CD4-positive, alpha-beta T cell (primary cell): ENCODE data around the gene LALBA. TPM values are rescaled to one million over a fixed set of nuclear protein-coding genes. Genes with fewer than 3 reads are reported as not detected.
"Not testable (repeated sequence)": the region's sequence is repeated elsewhere in the genome, so short reads cannot be mapped to it uniquely, and the experiment has no call there.

Experiments used
- ATAC-seq: fragments of 200-7000 bp; cut with Tn5 transposase; one replicate; pipeline ENCODE4 v1.10.0; 2022; ENCODE audit warnings: mild to moderate bottlenecking; ENCODE audit not compliant: poor library complexity
- CTCF ChIA-PET: fragments of 350-600 bp; sonication (Branson Sonifier 250); formaldehyde crosslinking; loops from one replicate; lab custom pipeline; 2021; ENCODE audit warnings: antibody characterized with exemption, inconsistent platforms; lab: Charles Lee
- POLR2A ChIA-PET: fragments of 350-600 bp; sonication (Branson Sonifier 250); formaldehyde crosslinking; loops from one replicate; lab custom pipeline; 2021; ENCODE audit warnings: antibody characterized with exemption, inconsistent platforms; lab: Charles Lee
- DNase-seq, 14 experiments: peaks; one replicate each; pipeline ENCODE4 v3.0.0-alpha.2; 2013 to 2020; ENCODE audit warnings: mixed read lengths in 2 of 14
- H3K27ac ChIP-seq, 2 donors: one replicate each; pipeline versions ENCODE4 v1.5.1 to v1.7.0; 2013; ENCODE audit warnings: low read length in 2 of 2, low read depth in 1 of 2, mild to moderate bottlenecking in 1 of 2
- H3K27me3 ChIP-seq, 2 experiments: 1 replicate in 1 of 2; 2 replicates in 1 of 2; pipeline versions ENCODE4 v1.6.1 to v1.7.0; 2013; ENCODE audit warnings: low read length in 2 of 2, control low read depth in 1 of 2, mild to moderate bottlenecking in 1 of 2, moderate library complexity in 1 of 2; ENCODE audit not compliant: insufficient read depth in 2 of 2, control insufficient read depth in 1 of 2
- H3K36me3 ChIP-seq: one replicate; pipeline ENCODE4 v1.6.1; 2013; ENCODE audit warnings: low read length, control low read depth; ENCODE audit not compliant: insufficient read depth
- H3K4me1 ChIP-seq: one replicate; pipeline ENCODE4 v1.6.1; 2013; ENCODE audit warnings: low read length, control low read depth; ENCODE audit not compliant: insufficient read depth
- H3K4me3 ChIP-seq: one replicate; pipeline ENCODE4 v1.5.1; 2013; ENCODE audit warnings: mild to moderate bottlenecking, low read length, moderate library complexity
- H3K9me3 ChIP-seq, 2 experiments: 1 replicate in 1 of 2; 2 replicates in 1 of 2; pipeline versions ENCODE4 v1.6.1 to v1.7.0; 2013; ENCODE audit warnings: low read length in 2 of 2, mild to moderate bottlenecking in 2 of 2, control low read depth in 1 of 2, moderate library complexity in 1 of 2; ENCODE audit not compliant: control insufficient read depth in 1 of 2, insufficient read depth in 1 of 2
- H3K27ac Mint-ChIP-seq: one replicate; pipeline ENCODE4 v1.8.0; 2020; ENCODE audit warnings: mixed read lengths
- H3K27me3 Mint-ChIP-seq: one replicate; pipeline ENCODE4 v1.8.0; 2021; ENCODE audit warnings: mixed read lengths
- H3K36me3 Mint-ChIP-seq: one replicate; pipeline ENCODE4 v1.8.0; 2021; ENCODE audit warnings: low read depth, mixed read lengths
- H3K4me1 Mint-ChIP-seq: one replicate; pipeline ENCODE4 v1.8.0; 2021; ENCODE audit warnings: low read depth, mixed read lengths
- H3K4me3 Mint-ChIP-seq: one replicate; pipeline ENCODE4 v1.8.0; 2020; ENCODE audit warnings: mild to moderate bottlenecking, mixed read lengths
- H3K9me3 Mint-ChIP-seq: one replicate; pipeline ENCODE4 v1.8.0; 2020; ENCODE audit warnings: mixed read lengths
- CTCF ChIP-seq: fragments of 200-600 bp; IDR thresholded peaks from one replicate; pipeline ENCODE4 v1.8.0; 2022; ENCODE audit warnings: antibody characterized with exemption, mild to moderate bottlenecking
- intact Hi-C, 2 experiments: fragments of 100-400 bp; cut with DNase I in 1 of 2; cut with micrococcal nuclease in 1 of 2; formaldehyde crosslinking; loops; one replicate each; pipeline versions ENCODE4 v1.15.1 to v1.9.0; 2023 to 2025; cut with DNase I, micrococcal nuclease
- total RNA-seq, 174 experiments: library from RNA in 2 of 174; stranded (reverse) in 2 of 174; gene quantifications; one replicate each; pipeline ENCODE4 v1.2.3 and lab custom pipeline; 2021 to 2026

LALBA gene
- total RNA-seq, 2 experiments from 2014 or later: not detected

- no peaks in the 10 kb centered on the region for H3K36me3 ChIP-seq
- peaks cover 0 to 6% of the 10 kb centered on the region in 2 experiments for H3K27me3 ChIP-seq
- no peaks in the 10 kb centered on the region for H3K4me1 ChIP-seq
- ChIA-PET POLR2A (no interaction called here), CTCF (no interaction called here)
- H3K27ac ChIP-seq: no peak overlapping the region
- no peak overlapping the region for H3K4me3 ChIP-seq
- no peaks in the 10 kb centered on the region for H3K9me3 ChIP-seq
- no peaks in the 10 kb centered on the region for H3K4me1 Mint-ChIP-seq
- DNase-seq (no peak), ATAC-seq (no peak)
- no peak overlapping the region for H3K27ac Mint-ChIP-seq
- TF ChIP-seq CTCF: no peak
- intact Hi-C loops: no loop called here
- H3K36me3 Mint-ChIP-seq: no peaks in the 10 kb centered on the region
- H3K27me3 Mint-ChIP-seq: peaks cover 34% of the 10 kb centered on the region
- H3K9me3 Mint-ChIP-seq: no peaks in the 10 kb centered on the region
- no peak overlapping the region for H3K4me3 Mint-ChIP-seq
These were observed 2.1 kb downstream of the LALBA start for GRCh38 chr12:48567731-48568130.

DNA sequence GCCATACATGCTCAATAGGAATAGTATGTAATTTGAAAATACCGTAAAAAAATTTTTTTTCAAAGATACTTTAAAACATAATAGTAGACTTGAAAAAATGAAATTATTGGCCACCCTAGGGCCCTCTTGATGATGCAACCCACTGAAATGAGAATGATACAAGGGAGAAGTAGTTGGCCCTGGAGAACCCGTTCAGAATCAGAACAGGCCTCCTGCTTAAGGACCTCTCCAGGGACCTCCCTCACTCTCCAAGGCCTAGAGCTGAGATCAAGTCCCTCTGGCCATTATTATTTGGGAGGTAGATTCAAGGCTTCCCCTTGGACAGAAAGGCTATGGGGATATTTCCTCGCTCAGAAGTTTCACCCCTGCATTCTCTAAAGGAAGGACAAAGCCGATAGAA, 11.9 kb downstream of the LALBA start:
- CTCF ChIA-PET: interaction anchor here (0.6 kb wide), 1 partner anchor 146 kb away, joined by 3 read pairs; no protein-coding TSS in a partner anchor
- ATAC-seq (no peak), DNase-seq (no peak)

GRCh38 chr12:48556631-48557030, 13.2 kb downstream of the LALBA start:
- POLR2A ChIA-PET: no interaction called here
- Histone ChIP-seq H3K27me3 (no peaks in the 10 kb centered on the region), H3K36me3 (no peaks in the 10 kb centered on the region), H3K27ac (no peak overlapping the region), H3K9me3 (peaks cover 0 to 3% of the 10 kb centered on the region in 2 experiments), H3K4me3 (no peak overlapping the region), H3K4me1 (no peaks in the 10 kb centered on the region)
- peaks cover 44% of the 10 kb centered on the region for H3K27me3 Mint-ChIP-seq
- H3K27ac Mint-ChIP-seq: no peak overlapping the region
- H3K9me3 Mint-ChIP-seq: no peaks in the 10 kb centered on the region
- CTCF ChIA-PET: no interaction called here
- H3K36me3 Mint-ChIP-seq: no peaks in the 10 kb centered on the region
- intact Hi-C loops: no loop called here
- ATAC-seq: no peak
- no peak overlapping the region for H3K4me3 Mint-ChIP-seq
- TF ChIP-seq CTCF: no peak
- DNase-seq: no peak
- H3K4me1 Mint-ChIP-seq: no peaks in the 10 kb centered on the region

More for the DNA sequence above, 11.9 kb downstream of the LALBA start:
- Histone ChIP-seq H3K27me3 (no peaks in the 10 kb centered on the region), H3K27ac (no peak overlapping the region), H3K4me3 (no peak overlapping the region), H3K4me1 (no peaks in the 10 kb centered on the region), H3K36me3 (no peaks in the 10 kb centered on the region), H3K9me3 (no peaks in the 10 kb centered on the region)
- Mint-ChIP-seq H3K27ac (no peak overlapping the region), H3K36me3 (no peaks in the 10 kb centered on the region), H3K4me1 (no peaks in the 10 kb centered on the region), H3K4me3 (no peak overlapping the region), H3K27me3 (peaks cover 39% of the 10 kb centered on the region), H3K9me3 (no peaks in the 10 kb centered on the region)
- intact Hi-C loops: no loop called here
- POLR2A ChIA-PET: no interaction called here
- TF ChIP-seq CTCF: no peak

- POLR2A ChIA-PET: interaction anchor here (0.8 kb wide), 1 partner anchor 12 kb away, joined by 3 read pairs; no protein-coding TSS in a partner anchor
- H3K4me3 Mint-ChIP-seq, H3K4me1 ChIP-seq, H3K4me1 Mint-ChIP-seq, ATAC-seq, H3K4me3 ChIP-seq, H3K9me3 Mint-ChIP-seq, H3K27ac ChIP-seq, CTCF ChIA-PET, H3K9me3 ChIP-seq, intact Hi-C loops, H3K27me3 ChIP-seq, H3K36me3 Mint-ChIP-seq, H3K27ac Mint-ChIP-seq, H3K36me3 ChIP-seq: not testable (repeated sequence)
- DNase-seq: peak in 11 of 14 experiments; percentile 1 to 54 (median 10)
- peaks cover 32% of the 10 kb centered on the region for H3K27me3 Mint-ChIP-seq
These were observed 16.0 kb downstream of the LALBA start for GRCh38 chr12:48553666-48554343.

- CTCF ChIA-PET, H3K9me3 Mint-ChIP-seq, H3K27me3 ChIP-seq, H3K36me3 Mint-ChIP-seq, H3K36me3 ChIP-seq, H3K4me1 ChIP-seq, H3K4me3 Mint-ChIP-seq, ATAC-seq, DNase-seq, H3K9me3 ChIP-seq, H3K27ac ChIP-seq, H3K4me1 Mint-ChIP-seq, H3K4me3 ChIP-seq, intact Hi-C loops, POLR2A ChIA-PET, H3K27ac Mint-ChIP-seq: not testable (repeated sequence)
- peaks cover 32% of the 10 kb centered on the region for H3K27me3 Mint-ChIP-seq
These were observed 18.2 kb downstream of the LALBA start for GRCh38 chr12:48551636-48552035.
